ENCODE data around the gene ERVW-1.
"Not testable (repeated sequence)": the region's sequence is repeated elsewhere in the genome, so short reads cannot be mapped to it uniquely, and the experiment has no call there.

ERVW-1 gene

DNA sequence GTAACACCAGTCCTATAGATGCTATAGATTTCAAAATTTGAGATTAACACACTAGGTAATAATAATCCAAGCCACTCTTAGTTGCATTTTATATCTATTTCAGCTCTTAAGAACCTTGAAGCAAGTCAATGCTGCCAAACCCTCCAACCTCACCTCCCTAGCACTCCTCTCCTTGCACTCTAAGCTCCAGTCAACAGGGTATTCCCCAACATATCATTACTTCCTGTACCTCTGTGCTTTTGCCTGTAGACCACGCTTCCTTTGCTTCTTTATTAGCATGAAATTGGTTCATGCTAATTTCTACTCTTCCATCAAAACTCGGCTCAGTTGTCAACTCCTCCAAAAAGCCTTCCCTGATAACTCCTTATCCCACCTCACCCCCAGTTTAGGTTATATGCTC lies 26.0 kb upstream of the ERVW-1 start:
- no peak overlapping the region for H3K27ac ChIP-seq
- TF ChIP-seq, protein P1, sequence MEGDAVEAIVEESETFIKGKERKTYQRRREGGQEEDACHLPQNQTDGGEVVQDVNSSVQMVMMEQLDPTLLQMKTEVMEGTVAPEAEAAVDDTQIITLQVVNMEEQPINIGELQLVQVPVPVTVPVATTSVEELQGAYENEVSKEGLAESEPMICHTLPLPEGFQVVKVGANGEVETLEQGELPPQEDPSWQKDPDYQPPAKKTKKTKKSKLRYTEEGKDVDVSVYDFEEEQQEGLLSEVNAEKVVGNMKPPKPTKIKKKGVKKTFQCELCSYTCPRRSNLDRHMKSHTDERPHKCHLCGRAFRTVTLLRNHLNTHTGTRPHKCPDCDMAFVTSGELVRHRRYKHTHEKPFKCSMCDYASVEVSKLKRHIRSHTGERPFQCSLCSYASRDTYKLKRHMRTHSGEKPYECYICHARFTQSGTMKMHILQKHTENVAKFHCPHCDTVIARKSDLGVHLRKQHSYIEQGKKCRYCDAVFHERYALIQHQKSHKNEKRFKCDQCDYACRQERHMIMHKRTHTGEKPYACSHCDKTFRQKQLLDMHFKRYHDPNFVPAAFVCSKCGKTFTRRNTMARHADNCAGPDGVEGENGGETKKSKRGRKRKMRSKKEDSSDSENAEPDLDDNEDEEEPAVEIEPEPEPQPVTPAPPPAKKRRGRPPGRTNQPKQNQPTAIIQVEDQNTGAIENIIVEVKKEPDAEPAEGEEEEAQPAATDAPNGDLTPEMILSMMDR (conservative IDR thresholded peaks at IDR 0.05) = no peak
- TF ChIP-seq ZFX (IDR thresholded peaks at IDR 0.05) = no peak

DNA sequence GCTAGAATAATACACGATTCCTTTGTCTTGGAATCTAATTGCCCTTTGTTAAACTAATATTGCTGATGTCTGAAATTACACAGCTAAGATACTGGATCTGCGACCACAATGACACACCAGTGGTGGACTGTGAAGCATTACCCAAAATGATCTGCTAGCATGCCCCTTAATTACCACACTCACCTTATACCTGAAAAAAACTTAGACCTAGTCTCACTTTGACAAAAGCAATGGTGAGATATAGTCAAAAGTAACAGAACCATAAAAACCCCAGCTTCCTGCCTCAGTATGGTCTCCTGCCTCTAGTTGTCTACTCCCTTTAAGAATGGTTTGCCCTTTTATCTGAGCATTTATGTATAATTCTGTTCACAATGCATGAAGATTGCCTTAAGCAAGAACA lies 20.8 kb upstream of the ERVW-1 start:
- no peak overlapping the region for H3K27ac ChIP-seq
- TF ChIP-seq, protein P1 (conservative IDR thresholded peaks at IDR 0.05) = no peak
- TF ChIP-seq ZFX (IDR thresholded peaks at IDR 0.05) = no peak

DNA sequence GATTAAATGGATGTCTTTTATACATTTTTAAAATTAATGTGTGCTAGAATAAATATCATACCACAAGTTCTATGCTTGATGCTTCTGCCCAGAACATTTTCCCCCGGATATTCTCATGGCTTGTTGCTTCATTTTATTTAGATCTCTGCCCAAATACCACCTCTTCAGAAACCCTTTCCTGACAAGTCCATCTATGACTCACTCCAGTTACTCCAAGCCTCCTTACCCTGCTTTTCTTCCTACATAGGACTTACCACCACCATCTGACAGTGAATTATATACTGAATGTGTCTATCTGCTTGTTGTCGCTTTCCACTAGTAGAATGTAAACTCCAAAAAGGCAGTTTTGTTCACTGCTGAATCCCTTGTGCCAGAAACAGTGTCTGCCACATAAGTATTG lies 19.1 kb upstream of the ERVW-1 start:
- TF ChIP-seq, protein P1 (conservative IDR thresholded peaks at IDR 0.05) = no peak
- TF ChIP-seq ZFX (IDR thresholded peaks at IDR 0.05) = no peak
- no peak overlapping the region for H3K27ac ChIP-seq

DNA sequence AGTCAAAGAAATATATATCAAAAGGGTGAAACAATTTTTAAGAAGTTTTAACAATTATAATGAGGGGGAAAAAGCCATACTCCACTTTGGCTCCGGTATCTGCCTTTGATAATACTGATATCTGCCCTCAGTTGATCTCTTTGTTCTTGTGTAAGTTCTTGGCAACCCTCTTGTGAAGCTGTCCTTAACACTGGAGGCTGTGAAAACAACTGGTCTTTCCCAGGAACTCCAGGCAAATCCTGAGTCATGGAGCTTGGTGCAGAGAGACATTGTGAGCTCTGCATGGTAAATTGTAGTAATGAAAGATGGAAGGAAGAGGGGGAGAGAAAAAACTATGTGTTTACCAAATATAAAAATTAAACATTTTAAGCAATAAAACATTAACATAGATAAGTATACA lies 11.9 kb upstream of the ERVW-1 start:
- no peak overlapping the region for H3K27ac ChIP-seq
- TF ChIP-seq ZFX (IDR thresholded peaks at IDR 0.05) = no peak
- TF ChIP-seq, protein P1 (conservative IDR thresholded peaks at IDR 0.05) = no peak

DNA sequence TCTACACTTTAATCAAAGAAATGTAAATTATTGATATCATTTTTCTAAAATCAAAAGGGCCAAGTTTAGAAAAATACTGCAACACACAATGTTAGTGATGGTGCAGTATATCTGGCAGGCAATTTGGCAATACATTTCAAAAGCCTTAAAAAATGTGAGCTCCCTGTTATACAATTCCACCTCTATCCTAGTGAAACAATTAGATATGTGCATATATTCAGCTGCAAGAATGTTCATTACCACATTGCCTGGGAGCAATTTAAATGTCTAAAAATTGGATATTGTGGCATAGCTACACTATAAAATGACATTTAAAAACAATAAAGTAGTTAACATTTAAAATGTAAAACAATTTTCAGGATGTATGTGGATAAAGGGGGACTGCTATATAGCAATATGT lies 10.1 kb upstream of the ERVW-1 start:
- H3K27ac ChIP-seq = no peak overlapping the region
- TF ChIP-seq, protein P1 (conservative IDR thresholded peaks at IDR 0.05) = no peak
- TF ChIP-seq ZFX (IDR thresholded peaks at IDR 0.05) = no peak

DNA sequence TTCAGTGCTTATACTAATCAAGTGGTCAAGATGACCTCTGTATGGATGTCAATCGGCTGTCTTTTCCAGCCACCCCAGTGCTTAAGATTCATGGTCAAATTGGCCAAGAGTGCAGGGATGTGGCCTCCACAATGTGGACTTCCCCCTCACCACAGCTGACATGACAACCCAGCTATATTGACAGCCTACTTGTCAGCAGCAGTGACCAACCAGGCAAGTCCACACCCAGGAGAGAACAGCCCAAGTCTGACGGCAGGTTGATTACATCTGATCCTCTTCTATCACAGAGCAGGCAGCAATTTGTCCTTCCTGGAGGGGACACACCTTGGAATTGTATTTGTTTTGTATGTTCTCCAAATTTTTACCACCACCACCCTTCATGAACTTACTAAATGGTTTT lies 8.2 kb upstream of the ERVW-1 start:
- TF ChIP-seq, protein P1 (conservative IDR thresholded peaks at IDR 0.05) = no peak
- TF ChIP-seq ZFX (IDR thresholded peaks at IDR 0.05) = no peak
- no peak overlapping the region for H3K27ac ChIP-seq

DNA sequence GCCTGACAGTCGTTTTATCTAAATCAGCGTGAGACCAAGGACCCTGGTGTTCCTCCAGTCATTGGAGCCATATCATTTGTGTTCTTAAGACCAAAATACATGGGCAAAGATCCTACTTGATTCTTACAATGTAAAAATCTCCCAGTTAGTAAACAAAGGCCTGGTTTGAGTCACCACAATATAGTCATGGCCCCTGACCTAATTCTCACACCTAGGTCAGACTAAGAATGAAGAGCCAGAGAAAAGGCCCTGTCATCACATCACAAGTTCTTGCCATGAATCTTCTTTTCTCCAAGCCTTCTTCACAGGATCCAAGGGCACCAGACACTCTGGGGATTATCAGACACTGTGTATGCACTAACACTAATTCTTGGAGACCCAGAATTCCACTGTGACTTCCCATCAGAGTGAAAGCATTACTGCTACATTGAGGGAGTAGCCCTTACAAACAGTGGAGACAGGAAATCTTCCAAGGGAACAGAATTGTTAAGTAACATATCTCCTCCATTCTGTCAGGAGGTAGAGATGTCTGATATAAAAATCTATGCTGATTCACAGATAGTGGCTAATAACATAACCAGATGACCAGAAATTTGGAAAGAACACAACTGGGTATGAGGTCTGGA lies 7.6 kb upstream of the ERVW-1 start:
- TF ChIP-seq ZFX (IDR thresholded peaks at IDR 0.05) = no peak
- TF ChIP-seq, protein P1 (conservative IDR thresholded peaks at IDR 0.05) = no peak
- H3K27ac ChIP-seq = no peak overlapping the region

DNA sequence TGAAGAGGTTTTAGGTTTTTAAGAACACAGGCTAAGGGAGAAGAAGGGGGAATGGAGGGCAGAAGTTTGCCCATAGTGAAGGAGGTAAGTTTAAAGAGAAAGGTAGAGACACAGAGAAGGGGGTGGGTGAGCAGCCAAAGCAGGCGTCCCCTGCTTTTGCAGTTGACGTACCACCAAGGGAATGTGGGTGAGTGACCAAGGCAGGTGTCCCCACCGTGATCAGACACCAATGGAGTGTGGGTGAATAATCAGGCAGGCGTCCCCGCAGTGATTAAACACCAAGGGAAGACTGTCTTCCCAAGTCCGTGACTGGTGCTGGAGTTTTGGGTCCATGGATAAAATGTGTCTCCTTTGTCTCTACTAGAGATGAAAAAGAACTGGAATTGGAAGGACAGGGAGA lies 6.5 kb upstream of the ERVW-1 start:
- not testable (repeated sequence) for H3K27ac ChIP-seq

DNA sequence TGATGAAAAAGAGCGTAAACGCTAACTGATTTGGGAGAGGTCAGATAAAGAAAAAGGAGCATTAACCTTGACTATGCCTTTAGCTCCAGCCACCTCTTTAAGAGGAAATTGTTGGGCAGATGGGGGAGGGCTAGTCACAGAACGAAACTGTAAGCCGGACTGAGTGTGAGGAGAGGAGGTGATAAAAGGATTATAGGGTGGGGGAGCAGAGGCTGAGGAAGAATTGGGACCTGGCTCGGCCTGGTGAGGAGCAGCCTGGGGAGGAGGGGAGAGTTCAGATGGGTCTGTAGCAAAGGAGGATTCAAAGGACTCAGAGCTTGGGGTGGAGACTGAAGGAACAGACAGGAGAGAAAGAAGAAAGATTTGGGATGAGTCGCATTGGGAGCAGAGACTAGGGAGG lies 5.9 kb upstream of the ERVW-1 start:
- not testable (repeated sequence) for H3K27ac ChIP-seq

DNA sequence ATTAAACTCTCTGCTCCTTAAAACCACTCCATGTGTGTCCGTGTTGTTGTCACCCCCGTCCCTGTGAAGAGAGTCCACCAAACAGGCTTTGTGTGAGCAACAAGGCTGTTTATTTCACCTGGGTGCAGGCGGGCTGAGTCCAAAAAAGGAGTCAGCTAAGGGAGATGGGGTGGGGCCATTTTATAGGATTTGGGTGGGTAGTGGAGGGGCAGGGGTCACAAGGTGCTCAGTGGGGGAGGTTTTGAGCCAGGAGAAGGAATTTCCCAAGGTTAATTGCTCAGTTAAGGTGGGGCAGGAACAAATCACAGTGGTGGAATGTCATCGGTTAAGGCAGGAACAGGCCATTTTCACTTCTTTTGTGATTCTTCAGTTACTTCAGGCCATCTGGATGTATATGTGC lies 1.4 kb upstream of the ERVW-1 start:
- H3K27ac ChIP-seq = not testable (repeated sequence)

All from C4-2B (cell line).